Mesodermal cell (in vitro differentiated cells): ENCODE measurements around the gene DNPEP.
A peak's percentile ranks its signal among the peaks of the same experiment; 100 is the strongest.

Source experiments
- H3K27ac ChIP-seq: 2 replicates; pipeline ENCODE4 v1.7.0; 2013; ENCODE audit warnings: mild to moderate bottlenecking, low read depth, low read length, moderate library complexity; ENCODE audit not compliant: severe bottlenecking
- H3K36me3 ChIP-seq: 2 replicates; pipeline ENCODE4 v1.7.1; 2013; ENCODE audit warnings: mild to moderate bottlenecking, low read length, moderate library complexity; ENCODE audit not compliant: control insufficient read depth, insufficient read depth
- H3K4me1 ChIP-seq: one replicate; pipeline ENCODE4 v1.7.1; 2013; ENCODE audit warnings: mild to moderate bottlenecking, low read length; ENCODE audit not compliant: insufficient read depth, control insufficient read depth, poor library complexity, severe bottlenecking
- H3K4me3 ChIP-seq: 2 replicates; pipeline ENCODE4 v1.7.0; 2013; ENCODE audit warnings: low read length, control low read depth, mild to moderate bottlenecking; ENCODE audit not compliant: insufficient read depth, poor library complexity, severe bottlenecking; ENCODE audit errors: extremely low read depth
- H3K9me3 ChIP-seq: 2 replicates; pipeline ENCODE4 v1.7.1; 2013; ENCODE audit warnings: mild to moderate bottlenecking, low read length, moderate library complexity; ENCODE audit not compliant: control insufficient read depth
- whole genome bisulfite sequencing, 2 experiments: methylation state at CpG; one replicate each; pipeline ENCODE4 v1.1.5; 2013; ENCODE audit warnings: missing lambda C conversion rate in 2 of 2; ENCODE audit not compliant: insufficient coverage in 2 of 2; 5-methylcytosine and 5-hydroxymethylcytosine counted together

The DNPEP gene

GRCh38 chr2:219406861-219407230, 19.1 kb upstream of the DNPEP start:
- H3K36me3 ChIP-seq, result no peaks in the 10 kb centered on the region
- H3K27ac ChIP-seq, result peak overlapping the region; percentile 90
- peaks cover 5% of the 10 kb centered on the region for H3K9me3 ChIP-seq
- WGBS, 2 experiments, result 81 to 95% methylated on average over 3 of the region's 3 CpGs
- peaks cover 57% of the 10 kb centered on the region for H3K4me1 ChIP-seq
- H3K4me3 ChIP-seq, result no peak overlapping the region

- Histone ChIP-seq H3K36me3 (no peaks in the 10 kb centered on the region), H3K9me3 (no peaks in the 10 kb centered on the region), H3K4me3 (no peak overlapping the region), H3K27ac (peak overlapping the region; percentile 90), H3K4me1 (peaks cover 63% of the 10 kb centered on the region)
- WGBS, 2 experiments, result 90 to 98% methylated on average over 4 to 5 of the region's 7 CpGs
Observed at GRCh38 chr2:219405958-219406860, 18.5 kb upstream of the DNPEP start.

- peak overlapping the region; percentile 29 for H3K27ac ChIP-seq
- WGBS, 2 experiments, result 76 to 80% methylated on average over 7 to 8 of the region's 9 CpGs
- H3K4me3 ChIP-seq, result no peak overlapping the region
- no peaks in the 10 kb centered on the region for H3K9me3 ChIP-seq
- no peaks in the 10 kb centered on the region for H3K36me3 ChIP-seq
- H3K4me1 ChIP-seq, result peaks cover 69% of the 10 kb centered on the region
Observed at GRCh38 chr2:219405451-219405850, 17.7 kb upstream of the DNPEP start.

DNA sequence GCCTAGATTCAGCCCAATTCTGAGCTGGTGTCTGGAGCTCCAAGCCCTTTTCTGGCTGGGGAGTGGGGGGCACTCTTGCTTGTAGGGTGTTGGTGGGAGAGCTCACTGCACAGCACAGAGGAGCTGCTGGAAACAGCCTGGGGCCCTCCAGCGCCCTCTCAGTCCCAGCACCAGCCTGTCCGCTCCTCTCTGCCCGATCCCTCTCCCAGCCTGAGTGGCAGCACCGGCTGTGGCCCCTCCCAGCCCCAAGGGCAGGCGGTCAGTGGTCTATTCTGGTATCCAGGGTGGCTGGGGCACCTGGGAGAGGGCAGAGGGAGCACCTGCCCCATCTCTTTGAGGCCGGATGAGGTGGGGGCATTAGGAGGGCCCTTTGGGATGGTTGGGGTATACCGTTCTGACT, 17.2 kb upstream of the DNPEP start:
- no peak overlapping the region for H3K4me3 ChIP-seq
- 64 to 80% methylated on average over 4 to 6 of the region's 7 CpGs for WGBS, 2 experiments
- no peaks in the 10 kb centered on the region for H3K36me3 ChIP-seq
- H3K27ac ChIP-seq, result peak overlapping the region; percentile 29
- no peaks in the 10 kb centered on the region for H3K9me3 ChIP-seq
- peaks cover 74% of the 10 kb centered on the region for H3K4me1 ChIP-seq

DNA sequence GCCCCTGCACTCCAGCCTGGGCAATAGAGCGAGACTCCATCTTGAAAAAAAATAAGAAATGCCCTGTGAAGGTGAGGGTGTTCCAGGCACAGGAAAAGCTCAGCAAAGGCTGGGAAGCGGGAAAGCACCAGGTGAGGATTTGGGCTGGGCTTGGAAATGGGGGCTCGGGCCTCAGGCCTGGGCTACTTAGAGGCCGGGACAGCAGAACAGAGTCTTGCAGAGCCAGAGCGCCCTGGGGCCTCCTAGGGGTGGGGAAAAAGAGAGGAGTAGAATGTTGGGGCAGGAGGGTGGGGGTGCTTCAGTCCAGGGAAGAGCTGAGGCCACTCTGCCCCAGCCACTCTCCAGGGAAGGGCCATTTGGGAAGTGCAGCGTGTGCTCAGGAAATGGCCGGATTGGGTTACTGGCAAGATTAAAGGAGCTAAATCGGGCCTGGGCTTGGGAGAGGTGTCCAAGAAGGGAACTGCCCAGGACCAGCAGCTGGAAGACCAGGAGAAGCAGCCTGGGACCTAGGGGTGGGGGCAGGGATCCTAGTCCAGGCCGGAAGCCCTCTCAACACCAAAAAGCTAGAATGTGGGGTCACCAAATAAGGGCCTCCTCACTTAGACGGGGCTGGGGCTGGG, 16.7 kb upstream of the DNPEP start:
- Histone ChIP-seq H3K4me3 (no peak overlapping the region), H3K9me3 (no peaks in the 10 kb centered on the region), H3K36me3 (no peaks in the 10 kb centered on the region), H3K4me1 (peaks cover 80% of the 10 kb centered on the region), H3K27ac (peak overlapping the region; percentile 29)
- 83 to 84% methylated on average over 8 to 9 of the region's 10 CpGs for WGBS, 2 experiments

- H3K4me3 ChIP-seq, result no peak overlapping the region
- 98 to 99% methylated on average over 7 to 9 of the region's 9 CpGs for WGBS, 2 experiments
- H3K4me1 ChIP-seq, result peaks cover 80% of the 10 kb centered on the region
- H3K27ac ChIP-seq, result no peak overlapping the region
- H3K36me3 ChIP-seq, result no peaks in the 10 kb centered on the region
- no peaks in the 10 kb centered on the region for H3K9me3 ChIP-seq
Observed at GRCh38 chr2:219403861-219404260, 16.1 kb upstream of the DNPEP start.

- Histone ChIP-seq H3K9me3 (no peaks in the 10 kb centered on the region), H3K4me1 (peaks cover 73% of the 10 kb centered on the region), H3K27ac (peak overlapping the region; percentile 8), H3K36me3 (no peaks in the 10 kb centered on the region), H3K4me3 (no peak overlapping the region)
- 35 to 36% methylated on average over 6 to 7 of the region's 15 CpGs for WGBS, 2 experiments
Observed at GRCh38 chr2:219402665-219403515, 15.2 kb upstream of the DNPEP start.

DNA sequence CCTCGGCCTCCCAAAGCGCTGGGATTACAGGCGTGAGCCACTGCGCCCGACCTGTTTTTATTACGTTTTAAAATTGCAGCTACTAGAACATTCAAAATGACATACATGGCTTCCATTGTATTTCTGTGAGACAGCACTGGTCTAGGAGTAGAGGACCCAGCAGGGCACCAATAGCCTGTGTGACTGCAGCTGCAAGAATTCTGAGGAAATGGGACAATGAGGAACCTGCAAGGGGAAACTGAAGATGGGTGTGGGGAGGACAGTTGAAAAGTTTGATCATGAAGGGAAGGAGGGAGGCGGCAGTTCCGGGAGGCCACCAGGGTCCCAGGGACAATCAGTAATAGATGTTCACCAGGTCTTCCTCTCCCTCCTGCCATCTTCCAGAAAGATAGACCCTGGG, 13.9 kb upstream of the DNPEP start:
- 94 to 96% methylated on average over 6 of the region's 8 CpGs for WGBS, 2 experiments
- Histone ChIP-seq H3K36me3 (no peaks in the 10 kb centered on the region), H3K4me1 (peaks cover 67% of the 10 kb centered on the region), H3K9me3 (peaks cover 4% of the 10 kb centered on the region), H3K27ac (no peak overlapping the region), H3K4me3 (no peak overlapping the region)

GRCh38 chr2:219400562-219400961, 12.8 kb upstream of the DNPEP start:
- H3K27ac ChIP-seq, result no peak overlapping the region
- H3K4me3 ChIP-seq, result no peak overlapping the region
- no peaks in the 10 kb centered on the region for H3K36me3 ChIP-seq
- peaks cover 56% of the 10 kb centered on the region for H3K4me1 ChIP-seq
- WGBS, 2 experiments, result 62 to 75% methylated on average over 4 of the region's 6 CpGs
- peaks cover 4% of the 10 kb centered on the region for H3K9me3 ChIP-seq

- H3K4me1 ChIP-seq, result peaks cover 50% of the 10 kb centered on the region
- peaks cover 4% of the 10 kb centered on the region for H3K9me3 ChIP-seq
- no peak overlapping the region for H3K27ac ChIP-seq
- no peak overlapping the region for H3K4me3 ChIP-seq
- 79% methylated on average over 9 to 10 of the region's 14 CpGs for WGBS, 2 experiments
- no peaks in the 10 kb centered on the region for H3K36me3 ChIP-seq
Observed at GRCh38 chr2:219399716-219400478, 12.2 kb upstream of the DNPEP start.
